ENCODE results near the gene CACNA1C.
A peak's percentile ranks its signal among the peaks of the same experiment; 100 is the strongest.

CACNA1C gene

GRCh38 chr12:2539938-2540337 is 487.2 kb downstream of the CACNA1C start:
- no peak for DNase-seq

DNA sequence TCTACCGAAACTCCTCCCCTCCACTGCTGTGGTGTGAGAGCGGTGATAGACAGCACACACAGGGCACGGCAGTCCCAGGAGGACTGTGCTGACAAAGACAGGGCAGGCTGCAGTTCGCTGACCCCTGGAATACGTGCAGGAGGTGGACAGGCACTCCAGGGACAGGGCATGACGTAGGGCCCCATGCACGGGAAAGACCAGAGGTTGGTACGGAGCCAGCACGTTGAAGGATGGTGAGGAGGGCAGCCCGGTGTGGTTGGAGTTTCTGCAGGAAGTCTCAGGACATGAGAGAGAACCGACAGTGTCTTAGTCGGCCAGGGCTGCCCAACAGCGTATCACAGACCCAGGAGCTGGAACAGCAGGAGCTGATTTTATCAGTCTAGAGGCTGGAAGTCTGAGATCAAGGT is 487.8 kb downstream of the CACNA1C start:
- DNase-seq, result no peak

- DNase-seq, result no peak
Observed at GRCh38 chr12:2541631-2542204, 488.9 kb downstream of the CACNA1C start.

- DNase-seq, result no peak
Observed at GRCh38 chr12:2543801-2544200, 491.0 kb downstream of the CACNA1C start.

DNA sequence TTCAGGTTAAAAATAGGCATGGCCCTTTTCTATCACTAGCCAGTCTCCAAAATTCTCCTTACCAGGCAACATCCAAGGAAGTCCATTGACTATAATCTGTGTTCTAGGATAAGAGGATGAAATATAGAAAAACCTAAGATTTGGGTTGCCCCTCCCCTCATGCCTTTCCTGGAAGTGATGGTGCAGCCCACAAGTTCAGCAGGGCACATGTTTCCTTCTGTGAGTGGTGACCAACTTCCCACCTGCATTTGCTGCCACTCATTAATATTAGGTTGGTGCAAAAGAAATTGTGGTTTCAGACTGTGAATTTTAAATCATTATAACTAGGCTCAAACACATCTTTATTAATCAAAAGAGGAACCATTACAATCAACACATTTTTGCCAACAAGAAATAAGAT is 491.4 kb downstream of the CACNA1C start:
- no peak for DNase-seq

- no peak for DNase-seq
Observed at GRCh38 chr12:2547273-2548044, 494.7 kb downstream of the CACNA1C start.

- DNase-seq, result peak; percentile 2 to 16
Observed at GRCh38 chr12:2548081-2548480, 495.3 kb downstream of the CACNA1C start.

DNA sequence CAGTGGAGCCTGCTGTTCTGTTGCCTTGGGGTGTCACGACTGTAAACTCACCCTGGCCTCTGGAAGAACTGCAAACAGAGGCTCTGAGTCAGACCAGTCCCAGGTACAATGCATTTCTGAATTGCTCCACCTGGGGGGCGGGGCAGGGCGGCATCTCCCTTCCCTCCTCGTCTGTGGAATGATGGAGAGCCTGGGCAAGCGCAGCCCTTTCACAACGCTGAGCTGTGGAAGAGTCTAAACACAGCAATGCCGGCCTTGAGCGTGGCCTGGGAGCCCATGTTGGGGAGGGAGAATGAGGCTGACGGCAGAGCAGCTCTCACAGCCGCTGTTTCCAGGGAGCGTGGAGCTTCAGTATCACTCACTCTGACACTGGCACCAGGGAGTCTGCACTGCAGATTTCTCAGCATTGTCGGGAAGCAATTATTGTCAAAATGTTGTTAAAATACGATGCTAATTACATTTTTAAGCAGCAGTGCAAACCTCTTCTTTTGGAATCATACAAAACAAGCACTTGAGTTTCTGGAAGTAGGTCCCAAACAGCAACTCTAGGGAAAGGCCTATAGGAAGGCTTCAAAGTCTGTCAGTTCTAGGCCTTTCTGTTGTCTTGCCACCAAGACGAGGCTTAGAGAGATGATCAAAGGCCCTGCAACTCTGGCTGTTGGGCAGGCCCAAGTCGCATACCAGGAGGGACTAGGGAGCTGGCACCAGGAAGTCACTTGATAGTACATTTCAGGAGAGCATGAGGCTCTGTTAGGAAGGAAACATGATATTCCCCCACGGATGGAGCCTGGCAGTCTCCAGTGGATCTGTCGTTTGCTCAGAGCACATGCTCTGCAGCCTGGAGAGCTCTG is 498.0 kb downstream of the CACNA1C start:
- no peak for DNase-seq

DNA sequence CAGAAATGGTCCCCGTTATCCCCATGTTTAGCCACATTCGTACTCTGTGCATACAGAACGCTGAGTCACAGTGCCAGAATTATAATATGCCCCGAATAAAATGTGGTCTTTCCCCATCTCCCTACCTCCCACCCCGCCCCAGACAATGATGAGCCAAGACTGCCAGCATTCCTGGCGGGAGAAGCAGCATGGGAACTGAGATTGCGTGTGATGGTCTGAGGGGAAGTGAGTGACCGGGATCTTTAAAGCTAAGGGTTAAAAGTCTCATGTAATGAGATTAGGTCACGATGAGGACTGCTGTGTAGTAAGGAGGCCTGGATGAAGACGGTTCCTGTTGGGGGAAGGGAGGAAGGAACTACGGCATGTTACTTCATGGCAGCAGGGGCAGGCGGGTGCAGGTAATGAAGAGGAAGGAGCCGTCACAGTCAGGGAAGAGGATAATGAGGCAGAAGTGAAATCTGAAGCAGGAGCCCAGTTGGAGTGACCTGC is 498.7 kb downstream of the CACNA1C start:
- DNase-seq, result no peak

DNA sequence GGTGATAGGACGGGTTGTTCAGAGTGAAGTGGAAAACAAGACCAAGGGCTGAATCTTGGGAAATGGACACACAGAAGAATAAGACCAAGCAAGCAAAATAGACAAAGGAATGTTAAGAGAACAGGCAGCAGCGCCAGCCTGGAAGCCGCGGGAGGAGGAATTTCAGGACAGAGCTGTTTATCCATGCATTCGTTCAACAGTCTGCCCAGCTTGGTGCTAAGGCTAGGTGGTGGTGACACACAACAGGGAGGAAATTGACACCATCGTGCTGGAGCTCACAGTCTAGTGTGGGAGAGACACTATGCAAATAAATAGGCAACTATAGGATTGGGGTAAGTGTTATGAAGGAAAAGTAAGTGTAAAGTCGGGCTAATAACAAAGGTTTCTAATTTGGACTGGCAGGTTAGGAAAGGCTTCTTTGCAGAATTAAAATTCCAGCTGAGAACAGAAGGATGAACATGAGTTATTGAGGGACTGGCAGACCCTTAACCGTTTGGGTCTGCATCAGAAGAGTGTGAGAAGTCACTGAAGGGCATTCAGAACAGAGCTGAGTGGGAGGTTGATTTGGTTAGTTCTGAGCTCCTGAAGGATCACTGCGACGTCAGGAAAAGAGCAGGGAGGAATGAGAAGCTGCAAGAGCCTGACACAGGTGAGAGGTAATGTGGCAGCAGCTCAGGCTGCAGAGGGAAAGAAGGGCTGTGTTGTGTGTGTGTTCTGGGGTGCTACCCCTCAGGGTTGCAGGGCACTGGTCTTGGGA is 499.4 kb downstream of the CACNA1C start:
- DNase-seq, result no peak

GRCh38 chr12:2553388-2554126 is 500.8 kb downstream of the CACNA1C start:
- DNase-seq, result no peak

- DNase-seq, result no peak
Observed at GRCh38 chr12:2555487-2556082, 502.8 kb downstream of the CACNA1C start.

DNA sequence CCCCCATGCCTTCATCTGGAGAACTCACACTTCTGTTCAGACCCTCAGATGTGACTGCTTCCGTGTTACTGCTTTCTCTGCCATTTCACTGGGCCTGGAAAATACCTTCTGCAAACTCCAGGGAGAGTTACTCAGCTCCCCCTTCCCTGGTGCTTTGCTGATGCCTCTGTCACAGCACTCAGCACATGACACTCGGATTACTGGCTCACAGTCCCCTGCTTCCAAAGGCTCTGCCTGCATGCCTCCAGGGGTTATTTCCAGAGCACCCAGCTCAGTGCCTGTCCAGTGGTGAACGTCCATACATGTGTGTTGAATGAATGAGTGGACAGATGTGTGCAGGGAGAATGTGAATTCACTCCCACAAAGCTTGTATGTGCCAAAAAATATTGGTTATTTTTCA is 504.8 kb downstream of the CACNA1C start:
- DNase-seq, result no peak

DNA sequence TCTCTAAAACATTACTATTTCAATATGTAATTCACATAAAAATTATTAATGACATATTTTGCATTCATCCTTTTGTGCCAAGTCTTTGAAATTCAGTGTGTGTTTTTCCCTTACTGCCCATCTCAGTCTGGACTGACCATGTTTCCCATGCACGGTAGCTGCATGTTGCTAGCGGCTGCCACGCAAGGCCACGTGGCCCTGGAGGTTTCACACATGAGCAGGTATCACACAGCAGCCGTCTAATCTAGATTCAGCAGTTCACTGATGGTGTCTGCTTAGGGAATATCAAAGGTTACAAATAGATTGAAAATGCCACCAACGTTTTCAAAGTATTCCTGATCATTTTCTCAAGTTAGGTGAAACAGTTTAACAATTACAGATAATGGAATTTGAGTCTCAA is 507.1 kb downstream of the CACNA1C start:
- DNase-seq, result no peak

- no peak for DNase-seq
Observed at GRCh38 chr12:2560356-2560755, 507.6 kb downstream of the CACNA1C start.

GRCh38 chr12:2561367-2561766 is 508.6 kb downstream of the CACNA1C start:
- DNase-seq, result no peak

GRCh38 chr12:2562400-2562799 is 509.6 kb downstream of the CACNA1C start:
- DNase-seq, result no peak

GRCh38 chr12:2563709-2564108 is 510.9 kb downstream of the CACNA1C start:
- no peak for DNase-seq

DNA sequence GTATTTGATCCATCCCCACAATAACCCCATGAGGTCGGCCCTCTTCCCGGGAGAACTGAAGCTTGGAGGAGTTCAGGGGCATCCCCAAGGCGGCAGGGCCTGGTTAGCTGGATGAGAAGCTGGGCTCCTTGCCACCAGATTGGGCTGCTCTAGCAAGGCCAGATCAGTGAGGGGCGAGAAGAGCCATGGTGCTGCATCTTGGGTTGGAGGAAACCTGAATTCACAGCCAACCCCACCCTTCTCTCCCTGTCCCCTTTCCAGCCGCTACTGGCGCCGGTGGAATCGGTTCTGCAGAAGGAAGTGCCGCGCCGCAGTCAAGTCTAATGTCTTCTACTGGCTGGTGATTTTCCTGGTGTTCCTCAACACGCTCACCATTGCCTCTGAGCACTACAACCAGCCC is 513.4 kb downstream of the CACNA1C start:
- no peak for DNase-seq

- no peak for DNase-seq
Observed at GRCh38 chr12:2567711-2568110, 514.9 kb downstream of the CACNA1C start.

DNA sequence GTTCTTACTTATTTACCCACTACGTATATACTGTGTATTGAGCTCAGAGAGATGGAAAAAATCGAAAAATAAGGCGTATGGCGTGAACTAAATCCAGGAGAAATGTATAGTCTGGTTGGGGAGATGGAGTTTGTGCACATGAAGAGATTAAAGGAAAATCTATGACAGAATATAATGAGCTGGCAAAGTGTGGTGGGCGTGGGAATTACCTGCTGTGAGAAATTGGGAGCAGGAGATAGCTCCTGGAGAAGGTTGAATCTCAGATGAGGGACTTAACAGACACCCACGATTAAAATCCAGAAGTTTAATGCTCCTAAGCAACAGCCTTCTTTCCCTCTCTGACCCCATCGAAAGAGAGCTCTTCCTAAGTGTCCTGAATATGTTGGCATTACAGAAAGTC is 517.8 kb downstream of the CACNA1C start:
- DNase-seq, result no peak
